GM12865 (cell line): ENCODE results near the gene ATE1.

ENCODE experiments used
- DNase-seq: peaks from one replicate; pipeline ENCODE4 v3.0.0; 2010; ENCODE audit warnings: low read depth
- H3K4me3 ChIP-seq: 2 replicates; pipeline ENCODE4 v1.5.1; 2011; ENCODE audit warnings: mild to moderate bottlenecking, low read depth, low read length, control low read depth
- CTCF ChIP-seq: IDR thresholded peaks from 2 replicates; pipeline ENCODE4 v1.5.1; 2011; ENCODE audit warnings: low read length, control low read depth, low read depth, inconsistent platforms; ENCODE audit not compliant: insufficient read depth; ENCODE audit errors: missing control alignments

The ATE1 gene

GRCh38 chr10:121914661-121915060, 13.2 kb downstream of the ATE1 start:
- TF ChIP-seq CTCF = no peak
- no peak overlapping the region for H3K4me3 ChIP-seq
- DNase-seq = no peak

- no peak for DNase-seq
- H3K4me3 ChIP-seq = no peak overlapping the region
- TF ChIP-seq CTCF = no peak
These were observed 16.5 kb downstream of the ATE1 start for GRCh38 chr10:121911421-121911697.

- TF ChIP-seq CTCF = no peak
- DNase-seq = peak; percentile 42
- H3K4me3 ChIP-seq = no peak overlapping the region
These were observed 17.0 kb downstream of the ATE1 start for GRCh38 chr10:121910673-121911420.

GRCh38 chr10:121904888-121905287, 22.9 kb downstream of the ATE1 start:
- no peak overlapping the region for H3K4me3 ChIP-seq
- no peak for TF ChIP-seq CTCF

GRCh38 chr10:121900443-121901174, 27.2 kb downstream of the ATE1 start:
- DNase-seq = peak; percentile 68
- TF ChIP-seq CTCF = peak; percentile 59

More at GRCh38 chr10:121904888-121905287, 22.9 kb downstream of the ATE1 start:
- DNase-seq = no peak

GRCh38 chr10:121899727-121900126, 28.1 kb downstream of the ATE1 start:
- DNase-seq = no peak
- H3K4me3 ChIP-seq = no peak overlapping the region
- no peak for TF ChIP-seq CTCF

More at GRCh38 chr10:121900443-121901174, 27.2 kb downstream of the ATE1 start:
- H3K4me3 ChIP-seq = no peak overlapping the region
